Spinal cord (tissue), 10 donors: ENCODE measurements around the gene SEL1L2. TPM values are rescaled to one million over a fixed set of nuclear protein-coding genes. Genes with fewer than 3 reads are reported as not detected.
A peak's percentile ranks its signal among the peaks of the same experiment; 100 is the strongest.
"Not testable (repeated sequence)": the region's sequence is repeated elsewhere in the genome, so short reads cannot be mapped to it uniquely, and the experiment has no call there.

Source experiments
- DNase-seq, 6 donors: peaks; one replicate each; pipeline versions ENCODE4 v3.0.0 to v3.0.0-alpha.2; 2013 to 2015; ENCODE audit warnings: low spot score in 6 of 6, low read depth in 4 of 6
- H3K27ac ChIP-seq: one replicate; pipeline ENCODE4 v1.5.1; 2013; ENCODE audit warnings: low read depth, low read length, control low read depth
- H3K27me3 ChIP-seq: one replicate; pipeline ENCODE4 v1.6.1; 2013; ENCODE audit warnings: low read length; ENCODE audit not compliant: control insufficient read depth, insufficient read depth
- H3K36me3 ChIP-seq: one replicate; pipeline ENCODE4 v1.6.1; 2013; ENCODE audit warnings: low read length; ENCODE audit not compliant: control insufficient read depth, insufficient read depth
- H3K4me1 ChIP-seq: one replicate; pipeline ENCODE4 v1.6.1; 2013; ENCODE audit warnings: low read length; ENCODE audit not compliant: control insufficient read depth, insufficient read depth
- H3K4me3 ChIP-seq: one replicate; pipeline ENCODE4 v1.5.1; 2013; ENCODE audit warnings: low read depth, low read length, control low read depth
- H3K9me3 ChIP-seq: one replicate; pipeline ENCODE4 v1.6.1; 2013; ENCODE audit warnings: low read length; ENCODE audit not compliant: control insufficient read depth, insufficient read depth
- WGBS: methylation state at CpG from one replicate; pipeline ENCODE4 v1.1.5; 2013; ENCODE audit warnings: missing lambda C conversion rate; ENCODE audit not compliant: insufficient coverage; 5-methylcytosine and 5-hydroxymethylcytosine counted together
- polyA plus RNA-seq, 2 donors: library from polyadenylated mRNA; unstranded; fragments of 120-200 nt; gene quantifications; one replicate each; pipeline ENCODE4 v1.2.1, GENCODE V29; 2013; ENCODE audit not compliant: insufficient read length in 2 of 2
- total RNA-seq, 2 donors: library from RNA; depleted of rRNA in 1 of 2; stranded (reverse); fragments of 120-200 nt in 1 of 2; fragments of >200 nt in 1 of 2; gene quantifications; one replicate each; pipeline versions ENCODE4 v1.2.3 to v1.2.4, GENCODE V29; 2013 to 2014
- donor health status: healthy.

SEL1L2 gene
- total and polyA plus RNA-seq, 4 donors: 0.21 to 0.22 TPM; not detected in 2

GRCh38 chr20:13995841-13996240 is 5.4 kb upstream of the SEL1L2 start:
- peaks cover 6% of the 10 kb centered on the region for H3K9me3 ChIP-seq
- H3K4me1 ChIP-seq: peaks cover 6% of the 10 kb centered on the region
- DNase-seq: peak in 3 of 6 donors; percentile 14 to 74 (median 61)
- H3K27me3 ChIP-seq: no peaks in the 10 kb centered on the region
- under 1% methylated on average over 50 of the region's 52 CpGs for WGBS
- no peaks in the 10 kb centered on the region for H3K36me3 ChIP-seq
- no peak overlapping the region for H3K27ac ChIP-seq
- H3K4me3 ChIP-seq: peak overlapping the region; percentile 57

DNA sequence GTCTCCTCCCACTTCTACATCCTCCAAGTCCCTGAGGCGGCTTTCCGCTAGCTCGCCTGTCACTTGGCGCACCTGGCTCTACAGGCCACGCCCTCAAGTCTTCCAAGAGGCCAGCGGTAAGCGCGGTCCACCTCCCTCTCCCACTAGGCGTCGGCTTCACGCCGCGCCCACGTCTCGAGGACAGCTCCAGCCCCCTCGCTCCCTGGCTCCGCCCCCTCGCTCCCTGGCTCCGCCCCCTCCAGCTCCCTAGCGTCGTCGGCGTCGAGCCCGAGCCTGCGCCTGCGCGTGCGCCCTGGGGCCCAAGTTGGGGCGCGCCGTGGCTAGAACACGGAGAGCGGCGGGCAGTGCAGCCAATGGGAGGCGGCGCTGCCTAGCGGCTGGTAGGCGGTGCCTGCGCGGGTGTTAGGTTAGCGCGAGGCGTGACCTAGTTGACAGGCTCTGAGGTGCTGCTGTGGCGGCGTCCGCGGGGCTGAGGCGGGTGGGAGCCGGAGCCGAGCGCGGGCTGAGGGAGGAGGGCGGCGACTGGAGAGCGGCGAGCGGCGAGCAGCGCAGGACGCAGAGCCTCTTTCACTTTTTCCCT is 4.8 kb upstream of the SEL1L2 start, which contains the start of gene MACROD2:
Gene MACROD2 (plus strand): TSS at position 431 of the 580 bp plus-strand sequence.
- peak within 1 kb of the TSS; percentile 61 for H3K27ac ChIP-seq

DNA sequence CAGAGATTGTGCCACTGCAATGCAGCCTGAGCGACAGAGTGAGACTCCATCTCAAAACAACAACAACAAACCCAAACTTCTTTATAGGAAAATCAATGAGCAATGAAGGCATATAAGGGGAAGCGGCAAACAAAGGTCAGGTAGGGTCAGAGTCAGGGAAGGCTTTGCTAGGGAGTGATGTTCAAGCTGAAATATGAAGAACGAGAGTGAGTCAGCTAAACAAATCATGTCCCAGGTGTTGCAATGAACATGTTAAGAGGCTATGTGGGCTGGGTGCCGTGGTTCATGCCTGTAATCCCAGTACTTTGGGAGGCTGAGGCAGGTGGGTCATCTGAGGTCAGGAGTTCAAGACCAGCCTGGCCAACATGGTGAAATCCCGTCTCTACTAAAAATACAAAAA is 1.5 kb upstream of the SEL1L2 start:
- not testable (repeated sequence) for H3K36me3 ChIP-seq, H3K4me3 ChIP-seq, H3K9me3 ChIP-seq, DNase-seq, H3K4me1 ChIP-seq, H3K27me3 ChIP-seq, H3K27ac ChIP-seq
- 100% methylated on average over 2 of the region's 5 CpGs for WGBS

More for the DNA sequence above, 4.8 kb upstream of the SEL1L2 start, which contains the start of gene MACROD2:
- DNase-seq: peak; percentile 86 to 98 (median 93)
- under 1% methylated on average over 51 of the region's 61 CpGs for WGBS
- H3K36me3 ChIP-seq: no peaks in the 10 kb centered on the region
- peaks cover 6% of the 10 kb centered on the region for H3K4me1 ChIP-seq
- H3K9me3 ChIP-seq: peaks cover 6% of the 10 kb centered on the region
- H3K4me3 ChIP-seq: peak within 1 kb of the TSS; percentile 57
- H3K27me3 ChIP-seq: no peaks in the 10 kb centered on the region

- Histone ChIP-seq H3K4me3 (no peak overlapping the region), H3K27ac (no peak overlapping the region), H3K36me3 (no peaks in the 10 kb centered on the region), H3K27me3 (no peaks in the 10 kb centered on the region), H3K4me1 (peaks cover 6% of the 10 kb centered on the region), H3K9me3 (peaks cover 6% of the 10 kb centered on the region)
- no peak for DNase-seq
- WGBS: no CpG with 5 or more reads among the region's 1 CpG
These were observed 897 bp upstream of the SEL1L2 start for GRCh38 chr20:13991311-13991710.

DNA sequence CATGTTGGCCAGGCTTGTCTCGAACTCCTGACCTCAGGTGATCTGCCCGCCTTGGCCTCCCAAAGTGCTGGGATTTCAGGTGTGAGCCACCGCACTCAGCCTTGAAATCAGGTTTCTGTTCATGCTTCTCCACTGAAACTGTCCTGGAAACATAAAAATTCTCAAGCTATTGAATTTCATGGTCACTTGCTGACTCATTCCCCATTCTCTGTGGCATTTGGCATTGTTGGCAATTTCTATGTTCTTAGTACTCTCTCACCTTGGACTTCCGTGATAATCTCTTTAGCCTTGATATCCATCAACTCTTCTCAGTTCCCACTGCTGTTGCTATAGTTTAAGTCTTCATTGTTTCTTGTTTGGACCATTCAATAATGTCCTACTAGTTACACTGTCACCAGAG is 6.2 kb downstream of the SEL1L2 start:
- H3K27me3 ChIP-seq: no peaks in the 10 kb centered on the region
- DNase-seq: no peak
- no peak overlapping the region for H3K4me3 ChIP-seq
- no peaks in the 10 kb centered on the region for H3K4me1 ChIP-seq
- no peak overlapping the region for H3K27ac ChIP-seq
- H3K36me3 ChIP-seq: no peaks in the 10 kb centered on the region
- H3K9me3 ChIP-seq: no peaks in the 10 kb centered on the region
- WGBS: 100% methylated on average over 3 of the region's 4 CpGs

DNA sequence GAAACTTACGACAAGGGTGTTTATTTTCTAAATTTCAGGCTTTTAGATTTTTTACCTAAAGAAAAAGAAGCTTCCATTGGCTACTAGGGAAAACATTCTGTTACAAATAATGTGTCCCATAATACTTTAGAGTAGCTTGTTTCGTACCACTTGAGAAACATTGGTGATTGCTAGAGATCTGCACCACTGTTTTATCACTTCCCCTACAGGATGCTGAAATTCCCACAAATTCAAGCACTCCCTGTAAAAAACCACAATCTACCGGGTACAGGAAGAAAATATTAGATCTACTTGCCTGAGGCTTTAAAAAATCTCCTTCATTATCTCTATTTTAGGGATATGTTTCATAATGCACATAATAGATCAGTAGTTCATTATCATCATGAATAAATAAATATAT is 29.9 kb downstream of the SEL1L2 start:
- Histone ChIP-seq H3K27ac (no peak overlapping the region), H3K9me3 (no peaks in the 10 kb centered on the region), H3K36me3 (no peaks in the 10 kb centered on the region), H3K27me3 (no peaks in the 10 kb centered on the region), H3K4me1 (no peaks in the 10 kb centered on the region), H3K4me3 (no peak overlapping the region)
- WGBS: no CpG with 5 or more reads among the region's 3 CpGs
- DNase-seq: no peak

- no CpG with 5 or more reads among the region's 2 CpGs for WGBS
- H3K27ac ChIP-seq: no peak overlapping the region
- no peak for DNase-seq
- no peak overlapping the region for H3K4me3 ChIP-seq
- H3K4me1 ChIP-seq: no peaks in the 10 kb centered on the region
- H3K27me3 ChIP-seq: no peaks in the 10 kb centered on the region
- H3K9me3 ChIP-seq: no peaks in the 10 kb centered on the region
- H3K36me3 ChIP-seq: no peaks in the 10 kb centered on the region
These were observed 30.3 kb downstream of the SEL1L2 start for GRCh38 chr20:13960119-13960518.

- no peak overlapping the region for H3K4me3 ChIP-seq
- no peaks in the 10 kb centered on the region for H3K4me1 ChIP-seq
- peaks cover 2% of the 10 kb centered on the region for H3K9me3 ChIP-seq
- no peaks in the 10 kb centered on the region for H3K36me3 ChIP-seq
- no peak for DNase-seq
- WGBS: 80% methylated on average over 1 of the region's 6 CpGs
- H3K27ac ChIP-seq: no peak overlapping the region
- H3K27me3 ChIP-seq: no peaks in the 10 kb centered on the region
These were observed 37.2 kb downstream of the SEL1L2 start for GRCh38 chr20:13953227-13953626.

DNA sequence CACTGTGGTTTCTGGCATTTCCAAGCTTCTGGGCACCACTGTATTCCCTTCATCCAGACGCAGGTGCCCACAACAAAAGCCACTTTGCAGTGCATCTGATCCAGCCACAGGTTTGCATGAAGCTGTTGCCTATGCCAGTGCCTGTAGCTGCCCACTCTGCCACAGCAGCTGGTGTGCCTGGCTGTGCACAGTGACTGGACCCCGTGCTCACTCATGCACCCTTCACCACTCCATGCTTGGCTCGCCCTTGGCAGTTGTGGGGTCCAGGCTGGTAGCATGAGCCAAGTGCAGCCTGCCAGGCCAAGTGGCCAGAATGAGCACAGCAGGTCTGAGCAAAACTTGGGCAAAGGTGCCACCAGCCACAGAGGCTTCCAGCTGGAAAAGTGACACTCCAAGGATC is 42.7 kb downstream of the SEL1L2 start:
- Histone ChIP-seq H3K27me3 (no peaks in the 10 kb centered on the region), H3K4me1 (no peaks in the 10 kb centered on the region), H3K4me3 (no peak overlapping the region), H3K36me3 (no peaks in the 10 kb centered on the region), H3K9me3 (peaks cover 2% of the 10 kb centered on the region), H3K27ac (no peak overlapping the region)
- WGBS: 82% methylated on average over 3 of the region's 3 CpGs
- no peak for DNase-seq

DNA sequence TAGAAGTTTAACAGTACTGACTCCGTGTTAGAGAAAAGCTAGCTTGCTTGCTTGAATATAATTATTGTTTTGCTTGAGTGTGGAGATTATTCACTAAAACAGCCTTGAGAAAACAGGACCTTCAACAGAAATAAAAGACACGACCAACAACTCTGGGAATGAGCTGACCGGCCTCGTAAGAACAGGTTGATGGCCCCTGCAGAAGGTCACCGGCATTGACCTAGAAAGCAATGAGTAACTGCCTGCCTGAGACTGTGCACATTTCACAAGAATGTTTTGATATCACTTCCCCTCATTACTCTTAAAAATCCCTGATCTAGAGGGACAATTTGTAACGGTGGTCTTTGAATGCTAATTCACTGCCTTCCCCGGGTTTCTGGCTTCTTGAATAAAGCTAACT is 49.4 kb downstream of the SEL1L2 start:
- Histone ChIP-seq H3K27me3 (no peaks in the 10 kb centered on the region), H3K4me1 (no peaks in the 10 kb centered on the region), H3K27ac (no peak overlapping the region), H3K4me3 (no peak overlapping the region), H3K9me3 (no peaks in the 10 kb centered on the region), H3K36me3 (no peaks in the 10 kb centered on the region)
- DNase-seq: no peak
- 77% methylated on average over 4 of the region's 7 CpGs for WGBS
